Measurements from ENCODE around the gene WDR45B.

WDR45B gene

GRCh38 chr17:82613283-82614094, 34.8 kb downstream of the WDR45B start:
- H3K27me3 ChIP-seq (ENCODE audit: control insufficient read depth, low read length), result no peaks in the 10 kb centered on the region
- H3K4me2 ChIP-seq (ENCODE audit: low read length), result no peak overlapping the region
- H3K36me3 ChIP-seq (ENCODE audit: control insufficient read depth, low read length), result peaks cover 38% of the 10 kb centered on the region
- no peaks in the 10 kb centered on the region for H4K20me1 ChIP-seq (ENCODE audit: control insufficient read depth, insufficient read depth, low read depth, low read length)
- H3F3A ChIP-seq (ENCODE audit: control insufficient read depth, insufficient read depth), result peaks cover 7% of the 10 kb centered on the region
- no peaks in the 10 kb centered on the region for H3K9me3 ChIP-seq (ENCODE audit: control insufficient read depth, insufficient read depth, low read length)
- H3K9me2 ChIP-seq (replicated peaks; ENCODE audit: control insufficient read depth, low read length), result no peaks in the 10 kb centered on the region
- no peaks in the 10 kb centered on the region for H3K79me2 ChIP-seq (ENCODE audit: control insufficient read depth, low read length)
- H3K4me3 ChIP-seq (ENCODE audit: low read length), result no peak overlapping the region
- TF ChIP-seq CTCF (IDR thresholded peaks at IDR 0.05; ENCODE audit: low read depth, low read length, poor library complexity, severe bottlenecking) (no peak), EZH2phosphoT487 (IDR thresholded peaks at IDR 0.05; ENCODE audit: borderline replicate concordance, low read length) (no peak)
- no peak overlapping the region for H3K27ac ChIP-seq (ENCODE audit: low read depth, low read length)
- H3K4me1 ChIP-seq (ENCODE audit: control insufficient read depth, low read length), result peaks cover 6% of the 10 kb centered on the region; the same call in 1 of the 2 replicates

- Histone ChIP-seq H3K9me3 (ENCODE audit: control insufficient read depth, insufficient read depth, low read length) (no peaks in the 10 kb centered on the region), H3K4me1 (ENCODE audit: control insufficient read depth, low read length) (peaks cover 6% of the 10 kb centered on the region; the same call in 1 of the 2 replicates), H3K4me2 (ENCODE audit: low read length) (no peak overlapping the region), H3K9me2 (replicated peaks; ENCODE audit: control insufficient read depth, low read length) (no peaks in the 10 kb centered on the region), H3F3A (ENCODE audit: control insufficient read depth, insufficient read depth) (peaks cover 7% of the 10 kb centered on the region), H3K27me3 (ENCODE audit: control insufficient read depth, low read length) (no peaks in the 10 kb centered on the region), H4K20me1 (ENCODE audit: control insufficient read depth, insufficient read depth, low read depth, low read length) (no peaks in the 10 kb centered on the region), H3K36me3 (ENCODE audit: control insufficient read depth, low read length) (peaks cover 32% of the 10 kb centered on the region), H3K27ac (ENCODE audit: low read depth, low read length) (no peak overlapping the region), H3K79me2 (ENCODE audit: control insufficient read depth, low read length) (no peaks in the 10 kb centered on the region), H3K4me3 (ENCODE audit: low read length) (no peak overlapping the region)
- TF ChIP-seq CTCF (IDR thresholded peaks at IDR 0.05; ENCODE audit: low read depth, low read length, poor library complexity, severe bottlenecking) (no peak), EZH2phosphoT487 (IDR thresholded peaks at IDR 0.05; ENCODE audit: borderline replicate concordance, low read length) (no peak)
Measured at GRCh38 chr17:82611140-82612058, 36.8 kb downstream of the WDR45B start.

- H3K27ac ChIP-seq (ENCODE audit: low read depth, low read length), result no peak overlapping the region
- TF ChIP-seq EZH2phosphoT487 (IDR thresholded peaks at IDR 0.05; ENCODE audit: borderline replicate concordance, low read length), result no peak
- no peak for TF ChIP-seq CTCF (IDR thresholded peaks at IDR 0.05; ENCODE audit: low read depth, low read length, poor library complexity, severe bottlenecking)
- H3F3A ChIP-seq (ENCODE audit: control insufficient read depth, insufficient read depth), result peaks cover 7% of the 10 kb centered on the region
- no peaks in the 10 kb centered on the region for H3K27me3 ChIP-seq (ENCODE audit: control insufficient read depth, low read length)
- H3K79me2 ChIP-seq (ENCODE audit: control insufficient read depth, low read length), result no peaks in the 10 kb centered on the region
- no peaks in the 10 kb centered on the region for H3K9me2 ChIP-seq (replicated peaks; ENCODE audit: control insufficient read depth, low read length)
- peaks cover 6% of the 10 kb centered on the region; the same call in 1 of the 2 replicates for H3K4me1 ChIP-seq (ENCODE audit: control insufficient read depth, low read length)
- no peak overlapping the region for H3K4me3 ChIP-seq (ENCODE audit: low read length)
- H3K4me2 ChIP-seq (ENCODE audit: low read length), result no peak overlapping the region
- no peaks in the 10 kb centered on the region for H4K20me1 ChIP-seq (ENCODE audit: control insufficient read depth, insufficient read depth, low read depth, low read length)
- no peaks in the 10 kb centered on the region for H3K9me3 ChIP-seq (ENCODE audit: control insufficient read depth, insufficient read depth, low read length)
- H3K36me3 ChIP-seq (ENCODE audit: control insufficient read depth, low read length), result peaks cover 31% of the 10 kb centered on the region
Measured at GRCh38 chr17:82609655-82610054, 38.6 kb downstream of the WDR45B start.

All from DOHH2 (cell line).